Parathyroid adenoma (tissue), 2 donors: ENCODE measurements around the gene ARFGEF2.

Experiments
- H2AFZ ChIP-seq: fragments of 300-600 bp; sonication (generic); one replicate; pipeline ENCODE4 v1.7.0; 2017; ENCODE audit warnings: antibody characterized with exemption, mild to moderate bottlenecking
- H3K27ac ChIP-seq: fragments of 300-600 bp; sonication (generic); one replicate; pipeline ENCODE4 v1.7.0; 2017
- H3K27me3 ChIP-seq: fragments of 300-600 bp; sonication (generic); one replicate; pipeline ENCODE4 v1.7.0; 2017; ENCODE audit warnings: low read length; ENCODE audit not compliant: control insufficient read depth, insufficient read depth
- H3K36me3 ChIP-seq: fragments of 300-600 bp; sonication (generic); one replicate; pipeline ENCODE4 v1.7.0; 2017; ENCODE audit warnings: low read length; ENCODE audit not compliant: control insufficient read depth, insufficient read depth
- H3K4me1 ChIP-seq: fragments of 300-600 bp; sonication (generic); one replicate; pipeline ENCODE4 v1.7.0; 2017; ENCODE audit warnings: control low read depth
- H3K4me2 ChIP-seq: fragments of 300-600 bp; sonication (generic); one replicate; pipeline ENCODE4 v1.7.0; 2017; ENCODE audit warnings: low read length
- H3K4me3 ChIP-seq: fragments of 300-600 bp; sonication (generic); one replicate; pipeline ENCODE4 v1.7.0; 2017; ENCODE audit warnings: low read depth, low read length
- H3K79me2 ChIP-seq: fragments of 300-600 bp; sonication (generic); one replicate; pipeline ENCODE4 v1.7.0; 2017; ENCODE audit warnings: control low read depth
- H3K9ac ChIP-seq: fragments of 300-600 bp; sonication (generic); one replicate; pipeline ENCODE4 v1.7.0; 2017; ENCODE audit warnings: mild to moderate bottlenecking
- H3K9me3 ChIP-seq: fragments of 300-600 bp; sonication (generic); one replicate; pipeline ENCODE4 v1.7.0; 2017; ENCODE audit warnings: low read length; ENCODE audit not compliant: control insufficient read depth
- CTCF ChIP-seq: fragments of 300-600 bp; sonication (generic); IDR thresholded peaks from one replicate; pipeline ENCODE4 v1.7.0; 2017; ENCODE audit warnings: antibody characterized with exemption, mild to moderate bottlenecking
- donor health status: primary hyperparathyroidism.

ARFGEF2 gene

GRCh38 chr20:48984575-48985219 lies 63.2 kb downstream of the ARFGEF2 start:
- TF ChIP-seq CTCF: no peak

GRCh38 chr20:48986899-48987298 lies 65.4 kb downstream of the ARFGEF2 start:
- no peaks in the 10 kb centered on the region for H3K4me1 ChIP-seq
- H3K4me3 ChIP-seq: no peak overlapping the region
- H3K9me3 ChIP-seq: no peaks in the 10 kb centered on the region
- H3K27me3 ChIP-seq: no peaks in the 10 kb centered on the region
- H3K79me2 ChIP-seq: peaks cover 6% of the 10 kb centered on the region
- H3K4me2 ChIP-seq: no peak overlapping the region
- no peak overlapping the region for H2AFZ ChIP-seq
- no peak for TF ChIP-seq CTCF
- H3K27ac ChIP-seq: no peak overlapping the region
- H3K36me3 ChIP-seq: no peaks in the 10 kb centered on the region
- H3K9ac ChIP-seq: no peak overlapping the region

More at GRCh38 chr20:48984575-48985219, 63.2 kb downstream of the ARFGEF2 start:
- no peak overlapping the region for H3K4me2 ChIP-seq
- H3K4me3 ChIP-seq: no peak overlapping the region
- peaks cover 12% of the 10 kb centered on the region for H3K79me2 ChIP-seq
- no peak overlapping the region for H3K9ac ChIP-seq
- H3K27me3 ChIP-seq: no peaks in the 10 kb centered on the region
- no peak overlapping the region for H3K27ac ChIP-seq
- H2AFZ ChIP-seq: no peak overlapping the region
- no peaks in the 10 kb centered on the region for H3K36me3 ChIP-seq
- no peaks in the 10 kb centered on the region for H3K9me3 ChIP-seq
- H3K4me1 ChIP-seq: no peaks in the 10 kb centered on the region

GRCh38 chr20:48990467-48990866 lies 69.0 kb downstream of the ARFGEF2 start:
- Histone ChIP-seq H3K4me2 (no peak overlapping the region), H3K9ac (no peak overlapping the region), H3K36me3 (no peaks in the 10 kb centered on the region), H2AFZ (no peak overlapping the region), H3K79me2 (no peaks in the 10 kb centered on the region), H3K4me1 (no peaks in the 10 kb centered on the region), H3K27ac (no peak overlapping the region), H3K9me3 (no peaks in the 10 kb centered on the region), H3K4me3 (no peak overlapping the region), H3K27me3 (no peaks in the 10 kb centered on the region)
- no peak for TF ChIP-seq CTCF

GRCh38 chr20:48995589-48995988 lies 74.1 kb downstream of the ARFGEF2 start:
- Histone ChIP-seq H3K4me1 (no peaks in the 10 kb centered on the region), H2AFZ (no peak overlapping the region), H3K79me2 (no peaks in the 10 kb centered on the region), H3K27me3 (no peaks in the 10 kb centered on the region), H3K27ac (no peak overlapping the region), H3K4me2 (no peak overlapping the region), H3K9me3 (no peaks in the 10 kb centered on the region), H3K4me3 (no peak overlapping the region), H3K9ac (no peak overlapping the region), H3K36me3 (no peaks in the 10 kb centered on the region)
- TF ChIP-seq CTCF: no peak
